OCI-LY7 (cell line): ENCODE data around the gene LDHAL6B. TPM values are rescaled to one million over a fixed set of nuclear protein-coding genes. Genes with fewer than 3 reads are reported as not detected.

Source experiments
- BruUV-seq: library from RNA; stranded (reverse); fragments of 400-500 nt; replicated peaks from 2 replicates; lab custom pipeline; 2021; lab: Mats Ljungman, UMichigan
- CTCF ChIA-PET: fragments of 300-600 bp; sonication (Branson Sonifier 250); formaldehyde crosslinking; loops from one replicate; lab custom pipeline; 2022; ENCODE audit warnings: antibody characterized with exemption; ENCODE audit not compliant: unreplicated experiment; lab: Charles Lee
- POLR2A ChIA-PET: fragments of 300-600 bp; sonication (Branson Sonifier 250); formaldehyde crosslinking; loops from one replicate; lab custom pipeline; 2022; ENCODE audit warnings: antibody characterized with exemption; lab: Charles Lee
- DNase-seq: peaks from one replicate; pipeline ENCODE4 v3.0.0-alpha.2; 2015; ENCODE audit warnings: low spot score
- H2AFZ ChIP-seq: fragments of 200-600 bp; sonication (generic), shearing (Covaris generic); 2 replicates; pipeline ENCODE4 v1.6.1; 2014; ENCODE audit warnings: mild to moderate bottlenecking, antibody characterized with exemption, low read length, moderate library complexity
- H3K27ac ChIP-seq: fragments of 200-600 bp; sonication (generic); 2 replicates; pipeline ENCODE4 v1.5.1; 2014; ENCODE audit warnings: mixed run types, low read depth, mild to moderate bottlenecking, moderate library complexity, low read length, inconsistent platforms; ENCODE audit not compliant: poor library complexity, severe bottlenecking
- H3K36me3 ChIP-seq: fragments of 200-600 bp; sonication (generic); 2 replicates; pipeline ENCODE4 v1.6.1; 2014; ENCODE audit warnings: mild to moderate bottlenecking, antibody characterized with exemption, low read length, moderate library complexity, mixed read lengths; ENCODE audit not compliant: insufficient read depth
- H3K4me1 ChIP-seq: fragments of 200-600 bp; sonication (generic); 2 replicates; pipeline ENCODE4 v1.5.1; 2014; ENCODE audit warnings: mild to moderate bottlenecking, low read length; ENCODE audit not compliant: insufficient read depth, poor library complexity, severe bottlenecking
- H3K4me2 ChIP-seq: fragments of 200-600 bp; sonication (generic); 2 replicates; pipeline ENCODE4 v1.6.1; 2014; ENCODE audit warnings: mild to moderate bottlenecking, low read length
- H3K4me3 ChIP-seq: fragments of 200-600 bp; sonication (generic); 2 replicates; pipeline ENCODE4 v1.5.1; 2014; ENCODE audit warnings: mild to moderate bottlenecking, low read depth, low read length; ENCODE audit not compliant: poor library complexity, severe bottlenecking
- H3K79me2 ChIP-seq: fragments of 200-600 bp; sonication (generic); 2 replicates; pipeline ENCODE4 v1.6.1; 2016; ENCODE audit warnings: low read depth, mild to moderate bottlenecking, low read length, moderate library complexity, mixed read lengths; ENCODE audit not compliant: insufficient read depth
- H3K9me2 ChIP-seq: fragments of 200-600 bp; sonication (generic); 2 replicates; pipeline ENCODE4 v1.6.1; 2016; ENCODE audit warnings: mild to moderate bottlenecking, low read length, mixed read lengths; ENCODE audit not compliant: insufficient read depth
- H3K9me3 ChIP-seq: fragments of 200-600 bp; sonication (generic); 2 replicates; pipeline ENCODE4 v1.6.1; 2014; ENCODE audit warnings: mild to moderate bottlenecking, mixed run types, low read length, mixed read lengths
- H4K20me1 ChIP-seq: fragments of 200-600 bp; sonication (generic); 2 replicates; pipeline ENCODE4 v1.6.1; 2014; ENCODE audit warnings: mild to moderate bottlenecking, antibody characterized with exemption, low read length, moderate library complexity, mixed read lengths; ENCODE audit not compliant: insufficient read depth
- CTCF ChIP-seq: fragments of 200-600 bp; sonication (generic); conservative IDR thresholded peaks from 2 replicates; pipeline ENCODE4 v1.5.1; 2014; ENCODE audit warnings: mild to moderate bottlenecking, antibody characterized with exemption, low read length, moderate library complexity, mixed read lengths
- EZH2phosphoT487 ChIP-seq: fragments of 200-600 bp; sonication (generic); IDR thresholded peaks from 2 replicates; pipeline ENCODE4 v1.6.1; 2018; ENCODE audit warnings: low read depth, borderline replicate concordance, mild to moderate bottlenecking, mixed run types, antibody characterized with exemption, low read length, moderate library complexity, mixed read lengths
- intact Hi-C: fragments of 100-400 bp; cut with micrococcal nuclease; formaldehyde crosslinking; loops from one replicate; pipeline ENCODE4 v1.10.0; 2022; ENCODE audit not compliant: unreplicated experiment
- total RNA-seq, 2 experiments: library from RNA; depleted of rRNA in 1 of 2; stranded (reverse); fragments of >200 nt in 1 of 2; shearing (Covaris generic) in 1 of 2; gene quantifications; 2 replicates each; pipeline ENCODE4 v1.2.3, GENCODE V29; 2014 to 2022

LDHAL6B gene
- total RNA-seq, 2 experiments from 2014 or later, result 0.09 TPM; not detected in 1

DNA sequence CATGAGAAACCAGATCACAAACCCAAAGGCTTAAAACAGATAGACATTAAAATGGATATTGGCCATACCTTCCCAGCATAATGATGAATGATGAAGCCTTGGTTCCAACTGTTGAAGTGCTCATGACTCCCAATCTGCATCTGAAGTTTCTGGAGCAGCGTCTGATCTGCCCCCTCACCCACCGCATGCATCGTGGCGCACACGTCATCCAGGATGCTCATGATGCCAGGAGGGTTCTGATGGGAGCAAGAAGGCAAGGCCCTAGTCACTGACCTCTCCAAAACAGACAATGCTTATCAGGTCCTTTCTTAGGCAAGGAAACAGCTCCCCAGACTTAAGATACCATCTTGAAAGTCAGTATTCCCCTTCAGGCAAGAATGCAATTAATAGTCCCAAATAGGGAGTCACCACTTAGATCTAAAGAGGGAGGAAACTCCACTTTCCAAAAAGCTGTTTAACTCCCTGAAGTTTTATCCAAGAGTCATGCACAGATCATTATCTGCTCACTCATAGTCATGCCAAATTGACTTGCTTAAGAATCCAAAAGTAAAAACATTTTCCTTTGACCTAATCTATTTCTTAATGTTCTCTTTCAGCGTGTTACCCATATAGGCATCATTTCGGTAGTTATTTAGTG lies 2.1 kb downstream of the LDHAL6B start:
- H3K9me3 ChIP-seq, result no peaks in the 10 kb centered on the region
- no peak overlapping the region for H3K4me2 ChIP-seq
- H4K20me1 ChIP-seq, result no peaks in the 10 kb centered on the region
- no peaks in the 10 kb centered on the region for H3K36me3 ChIP-seq
- POLR2A ChIA-PET, result interaction anchor here (0.6 kb wide), 1 partner anchor 312 kb away, joined by 4 read pairs; no protein-coding TSS in a partner anchor
- BruUV-seq, result no TSS peak
- H2AFZ ChIP-seq, result no peak overlapping the region
- H3K4me1 ChIP-seq, result no peaks in the 10 kb centered on the region
- intact Hi-C loops, result no loop called here
- no peak overlapping the region for H3K27ac ChIP-seq
- H3K9me2 ChIP-seq, result no peaks in the 10 kb centered on the region
- no peak for TF ChIP-seq EZH2phosphoT487
- TF ChIP-seq CTCF, result no peak
- DNase-seq, result no peak
- CTCF ChIA-PET, result no interaction called here
- H3K79me2 ChIP-seq, result no peaks in the 10 kb centered on the region
- no peak overlapping the region for H3K4me3 ChIP-seq

DNA sequence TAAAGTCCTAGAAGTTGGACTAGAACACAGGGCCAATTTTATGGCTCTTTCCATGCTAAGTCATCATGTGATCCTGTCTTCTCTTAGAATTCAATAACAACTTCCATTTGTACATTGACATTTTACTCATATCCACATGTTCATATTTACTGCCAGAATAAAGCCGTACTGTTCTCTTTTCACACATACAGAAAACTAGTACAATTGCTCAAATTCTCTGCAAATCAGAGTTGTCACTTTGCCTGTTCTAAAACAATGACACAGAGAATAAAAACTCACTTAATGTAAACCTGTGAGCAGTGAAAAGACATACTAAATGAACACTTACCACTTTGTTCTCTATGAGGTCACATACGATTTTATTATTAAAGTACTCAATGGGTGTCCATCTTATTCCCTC lies 3.5 kb downstream of the LDHAL6B start:
- ChIA-PET POLR2A (interaction anchor here (0.7 kb wide), 1 partner anchor 9 kb away, joined by 3 read pairs; no protein-coding TSS in a partner anchor), CTCF (no interaction called here)
- no peak overlapping the region for H3K4me3 ChIP-seq

More for the DNA sequence above, 3.5 kb downstream of the LDHAL6B start:
- BruUV-seq, result no TSS peak
- Histone ChIP-seq H3K4me2 (no peak overlapping the region), H3K9me2 (no peaks in the 10 kb centered on the region), H2AFZ (no peak overlapping the region), H3K79me2 (no peaks in the 10 kb centered on the region), H3K36me3 (no peaks in the 10 kb centered on the region), H4K20me1 (no peaks in the 10 kb centered on the region), H3K4me1 (no peaks in the 10 kb centered on the region), H3K9me3 (no peaks in the 10 kb centered on the region), H3K27ac (no peak overlapping the region)
- no peak for TF ChIP-seq EZH2phosphoT487
- no peak for TF ChIP-seq CTCF
- DNase-seq, result no peak
- intact Hi-C loops, result no loop called here
